HUDEP-2 (cell line): ENCODE data around the gene NKD2.

Source experiments
- DNase-seq, 76 experiments: peaks; one replicate each; lab custom pipeline; 2025; ENCODE audit not compliant: unreplicated experiment in 76 of 76; lab: John Stamatoyannopoulos, UW

NKD2 gene

GRCh38 chr5:1028481-1029281 lies 20.1 kb downstream of the NKD2 start:
- DNase-seq = no peak

- no peak for DNase-seq
These were observed 20.8 kb downstream of the NKD2 start for GRCh38 chr5:1029282-1029944.

GRCh38 chr5:1029945-1030625 lies 21.5 kb downstream of the NKD2 start:
- DNase-seq = no peak

- no peak for DNase-seq
These were observed 22.2 kb downstream of the NKD2 start for GRCh38 chr5:1030801-1031271.

- DNase-seq = no peak
These were observed 22.8 kb downstream of the NKD2 start for GRCh38 chr5:1031306-1031959.

GRCh38 chr5:1032011-1032410 lies 23.4 kb downstream of the NKD2 start:
- no peak for DNase-seq

- no peak for DNase-seq
These were observed 24.0 kb downstream of the NKD2 start for GRCh38 chr5:1032551-1033027.

GRCh38 chr5:1033178-1033577 lies 24.6 kb downstream of the NKD2 start:
- no peak for DNase-seq

GRCh38 chr5:1033606-1034420 lies 25.2 kb downstream of the NKD2 start:
- DNase-seq = no peak

GRCh38 chr5:1034421-1034905 lies 25.9 kb downstream of the NKD2 start:
- no peak for DNase-seq

GRCh38 chr5:1034986-1035385 lies 26.4 kb downstream of the NKD2 start:
- DNase-seq = no peak

- no peak for DNase-seq
These were observed 27.1 kb downstream of the NKD2 start for GRCh38 chr5:1035421-1036405.

GRCh38 chr5:1036504-1037122 lies 28.0 kb downstream of the NKD2 start:
- DNase-seq = no peak

- DNase-seq = no peak
These were observed 28.6 kb downstream of the NKD2 start for GRCh38 chr5:1037123-1037670.

GRCh38 chr5:1037671-1038416 lies 29.2 kb downstream of the NKD2 start:
- DNase-seq = no peak

GRCh38 chr5:1038417-1039209 lies 30.0 kb downstream of the NKD2 start:
- DNase-seq = no peak

GRCh38 chr5:1039210-1039548 lies 30.6 kb downstream of the NKD2 start:
- DNase-seq = no peak
